Activated naive CD4-positive, alpha-beta T cell treated with anti-CD3 and anti-CD28 coated beads, Interleukin-2, amount 10 ng/mL, durations not matched to agents 7 days and 5 days (primary cell): ENCODE results near the gene TMEM98.
"Not testable (repeated sequence)": the region's sequence is repeated elsewhere in the genome, so short reads cannot be mapped to it uniquely, and the experiment has no call there.

Experiments
- CTCF ChIA-PET: fragments of 350-600 bp; sonication (Branson Sonifier 250); formaldehyde crosslinking; loops from one replicate; lab custom pipeline; 2021; ENCODE audit warnings: antibody characterized with exemption; lab: Charles Lee
- DNase-seq: peaks from one replicate; pipeline ENCODE4 v3.0.0-alpha.2; 2020
- H3K27ac Mint-ChIP-seq: one replicate; pipeline ENCODE4 v1.8.0; 2021; ENCODE audit warnings: mild to moderate bottlenecking, moderate library complexity, mixed read lengths
- H3K27me3 Mint-ChIP-seq: one replicate; pipeline ENCODE4 v1.8.0; 2021; ENCODE audit warnings: mild to moderate bottlenecking, mixed read lengths
- H3K36me3 Mint-ChIP-seq: one replicate; pipeline ENCODE4 v1.8.0; 2021; ENCODE audit warnings: mixed read lengths
- H3K4me1 Mint-ChIP-seq: one replicate; pipeline ENCODE4 v1.8.0; 2021; ENCODE audit warnings: mixed read lengths
- H3K4me3 Mint-ChIP-seq: one replicate; pipeline ENCODE4 v1.8.0; 2021; ENCODE audit warnings: mild to moderate bottlenecking, moderate library complexity, mixed read lengths
- H3K9me3 Mint-ChIP-seq: one replicate; pipeline ENCODE4 v1.8.0; 2021; ENCODE audit warnings: mixed read lengths

Gene TMEM98

DNA sequence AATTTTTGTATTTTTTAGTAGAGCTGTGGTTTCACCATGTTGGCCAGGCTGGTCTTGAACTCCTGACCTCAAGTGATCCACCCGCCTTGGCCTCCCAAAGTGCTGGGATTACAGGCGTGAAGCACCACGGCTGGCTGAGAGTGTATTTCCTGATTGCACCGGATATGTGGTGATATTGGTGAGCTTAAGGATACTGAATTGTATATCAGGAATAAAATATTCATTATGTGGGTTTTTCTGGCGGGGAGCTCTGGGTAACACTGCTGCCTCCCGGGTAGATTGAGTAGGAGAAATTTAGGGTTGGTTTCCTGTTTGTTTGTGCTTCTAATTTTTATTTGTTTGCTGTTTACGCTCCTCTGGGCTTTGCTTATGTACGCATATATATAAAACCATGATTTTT, 7.7 kb upstream of the TMEM98 start:
- Mint-ChIP-seq H3K4me1 (peaks cover 10% of the 10 kb centered on the region), H3K9me3 (no peaks in the 10 kb centered on the region), H3K36me3 (no peaks in the 10 kb centered on the region), H3K4me3 (no peak overlapping the region), H3K27me3 (no peaks in the 10 kb centered on the region), H3K27ac (no peak overlapping the region)
- DNase-seq, result no peak
- CTCF ChIA-PET, result interaction anchor here (0.6 to 1.0 kb wide), 2 partner anchors 10 to 137 kb away, joined by 3 read pairs; no protein-coding TSS in a partner anchor

DNA sequence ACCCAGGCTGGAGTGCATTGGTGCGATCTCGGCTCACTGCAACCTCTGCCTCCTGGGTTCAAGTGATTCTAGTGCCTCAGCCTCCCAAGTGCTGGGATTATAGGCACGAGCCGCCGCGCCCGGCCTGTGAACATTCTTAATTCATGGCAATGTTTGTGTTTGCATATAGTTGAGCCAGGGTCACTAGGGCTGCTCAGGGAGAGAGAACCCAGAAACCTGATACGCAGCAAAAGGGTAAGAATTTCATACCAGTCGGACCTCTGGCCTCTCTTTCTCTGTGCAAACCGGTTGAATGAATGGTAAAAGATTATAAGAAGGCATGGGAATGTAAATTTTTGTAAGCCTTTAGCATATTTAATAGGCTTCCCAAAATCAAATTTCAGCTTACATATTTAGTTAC, 6.9 kb upstream of the TMEM98 start:
- no peaks in the 10 kb centered on the region for H3K9me3 Mint-ChIP-seq
- no peak overlapping the region for H3K4me3 Mint-ChIP-seq
- H3K27me3 Mint-ChIP-seq, result peaks cover 5% of the 10 kb centered on the region
- H3K36me3 Mint-ChIP-seq, result no peaks in the 10 kb centered on the region
- H3K4me1 Mint-ChIP-seq, result peaks cover 5% of the 10 kb centered on the region
- DNase-seq, result no peak
- H3K27ac Mint-ChIP-seq, result no peak overlapping the region
- CTCF ChIA-PET, result interaction anchor here (1.0 kb wide), 1 partner anchor 138 kb away, joined by 3 read pairs; no protein-coding TSS in a partner anchor

DNA sequence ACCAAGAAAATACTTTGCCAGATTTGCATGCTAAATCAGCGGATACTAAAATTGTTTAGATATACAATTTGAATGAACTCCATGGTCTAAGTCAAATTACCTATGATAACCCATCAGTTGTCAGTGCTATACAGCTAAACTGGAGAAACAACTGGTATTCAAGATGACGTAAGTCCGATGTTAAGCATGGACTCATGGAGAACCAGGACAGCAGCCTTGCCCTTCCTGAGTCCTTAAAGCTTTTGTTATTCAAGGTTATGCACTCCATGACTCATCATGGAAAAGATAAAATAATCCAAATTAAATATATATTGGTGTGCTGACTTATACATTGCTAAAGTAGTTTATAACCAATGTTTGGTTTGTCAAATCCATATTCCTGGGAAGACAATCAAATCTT, 4.0 kb upstream of the TMEM98 start:
- DNase-seq, H3K36me3 Mint-ChIP-seq, H3K27ac Mint-ChIP-seq, H3K4me3 Mint-ChIP-seq, CTCF ChIA-PET, H3K9me3 Mint-ChIP-seq, H3K4me1 Mint-ChIP-seq: not testable (repeated sequence)
- H3K27me3 Mint-ChIP-seq, result peaks cover 22% of the 10 kb centered on the region

DNA sequence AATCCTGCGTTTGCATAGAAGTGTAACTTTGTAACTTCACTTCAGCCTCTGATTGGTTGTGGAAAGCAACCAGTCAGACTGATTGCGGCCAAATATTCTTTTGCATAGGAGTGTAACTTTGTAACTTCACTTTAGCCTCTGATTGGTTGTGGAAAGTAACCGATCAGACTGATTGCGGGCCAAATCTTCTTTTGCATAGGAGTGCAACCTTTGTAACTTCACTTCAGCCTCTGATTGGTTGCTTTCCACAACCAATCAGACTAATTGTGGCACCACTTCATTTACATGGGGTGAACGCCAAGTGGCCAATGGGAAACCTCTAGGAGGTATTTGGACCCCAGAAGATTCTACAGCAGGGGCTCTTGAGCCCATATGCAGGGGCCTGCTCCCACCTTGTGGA, 1.8 kb upstream of the TMEM98 start:
- Mint-ChIP-seq H3K4me1 (no peaks in the 10 kb centered on the region), H3K9me3 (no peaks in the 10 kb centered on the region), H3K36me3 (no peaks in the 10 kb centered on the region), H3K4me3 (no peak overlapping the region), H3K27ac (no peak overlapping the region), H3K27me3 (peaks cover 22% of the 10 kb centered on the region)
- DNase-seq, result no peak
- CTCF ChIA-PET, result no interaction called here

DNA sequence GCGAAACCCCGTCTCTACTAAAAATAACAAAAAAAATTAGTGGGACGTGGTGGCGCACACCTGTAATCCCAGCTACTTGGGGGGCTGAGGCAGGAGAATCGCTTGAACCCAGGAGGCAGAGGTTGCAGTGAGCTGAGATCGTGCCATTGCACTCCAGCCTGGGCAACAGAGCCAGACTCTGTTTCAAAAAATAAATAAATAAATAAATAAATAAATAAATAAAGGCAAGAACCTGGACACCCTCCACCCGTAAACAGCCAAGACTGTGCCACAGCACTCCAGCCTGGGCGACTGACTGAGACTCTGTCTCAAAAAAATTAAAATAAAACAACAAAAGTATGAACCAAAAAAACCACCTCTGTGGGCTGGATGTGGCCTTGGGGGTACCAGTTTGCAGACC, 1.2 kb upstream of the TMEM98 start:
- not testable (repeated sequence) for H3K27ac Mint-ChIP-seq, H3K9me3 Mint-ChIP-seq, H3K36me3 Mint-ChIP-seq, DNase-seq, H3K4me1 Mint-ChIP-seq, H3K4me3 Mint-ChIP-seq
- CTCF ChIA-PET, result interaction anchor here (1.5 kb wide), 1 partner anchor 10 kb away, joined by 4 read pairs; no protein-coding TSS in a partner anchor
- H3K27me3 Mint-ChIP-seq, result peaks cover 22% of the 10 kb centered on the region

DNA sequence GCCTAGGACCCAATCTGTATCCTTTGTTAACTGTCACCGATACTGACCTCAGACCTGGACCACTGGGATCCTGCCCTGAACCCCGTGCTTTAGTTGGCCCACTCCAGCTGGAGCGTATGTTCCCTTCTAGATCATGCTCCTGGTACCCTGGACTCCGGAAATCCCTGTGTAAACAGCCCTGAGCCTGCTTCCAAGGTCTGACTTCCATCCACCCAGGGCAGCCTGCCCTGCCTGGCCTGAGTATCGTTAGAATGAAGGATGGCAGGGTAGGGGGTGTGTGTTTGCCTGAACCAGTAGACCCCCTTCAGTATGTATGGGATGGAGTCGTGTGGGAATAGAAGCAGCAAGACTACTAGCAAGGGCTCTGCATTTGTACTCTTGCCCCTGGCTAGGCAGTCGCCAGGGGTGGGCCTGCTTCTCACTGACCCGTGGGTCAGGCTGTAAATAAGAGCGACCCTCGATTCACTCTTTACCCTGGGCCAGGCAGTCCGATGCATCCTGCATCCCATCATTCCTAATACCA, 691 bp upstream of the TMEM98 start:
- peak overlapping the region; percentile 42 for H3K4me3 Mint-ChIP-seq
- H3K27ac Mint-ChIP-seq, result no peak overlapping the region
- CTCF ChIA-PET, result interaction anchor here (1.5 kb wide), 1 partner anchor 10 kb away, joined by 4 read pairs; no protein-coding TSS in a partner anchor
- no peak for DNase-seq
- H3K36me3 Mint-ChIP-seq, result no peaks in the 10 kb centered on the region
- no peaks in the 10 kb centered on the region for H3K4me1 Mint-ChIP-seq
- peaks cover 22% of the 10 kb centered on the region for H3K27me3 Mint-ChIP-seq
- H3K9me3 Mint-ChIP-seq, result no peaks in the 10 kb centered on the region

DNA sequence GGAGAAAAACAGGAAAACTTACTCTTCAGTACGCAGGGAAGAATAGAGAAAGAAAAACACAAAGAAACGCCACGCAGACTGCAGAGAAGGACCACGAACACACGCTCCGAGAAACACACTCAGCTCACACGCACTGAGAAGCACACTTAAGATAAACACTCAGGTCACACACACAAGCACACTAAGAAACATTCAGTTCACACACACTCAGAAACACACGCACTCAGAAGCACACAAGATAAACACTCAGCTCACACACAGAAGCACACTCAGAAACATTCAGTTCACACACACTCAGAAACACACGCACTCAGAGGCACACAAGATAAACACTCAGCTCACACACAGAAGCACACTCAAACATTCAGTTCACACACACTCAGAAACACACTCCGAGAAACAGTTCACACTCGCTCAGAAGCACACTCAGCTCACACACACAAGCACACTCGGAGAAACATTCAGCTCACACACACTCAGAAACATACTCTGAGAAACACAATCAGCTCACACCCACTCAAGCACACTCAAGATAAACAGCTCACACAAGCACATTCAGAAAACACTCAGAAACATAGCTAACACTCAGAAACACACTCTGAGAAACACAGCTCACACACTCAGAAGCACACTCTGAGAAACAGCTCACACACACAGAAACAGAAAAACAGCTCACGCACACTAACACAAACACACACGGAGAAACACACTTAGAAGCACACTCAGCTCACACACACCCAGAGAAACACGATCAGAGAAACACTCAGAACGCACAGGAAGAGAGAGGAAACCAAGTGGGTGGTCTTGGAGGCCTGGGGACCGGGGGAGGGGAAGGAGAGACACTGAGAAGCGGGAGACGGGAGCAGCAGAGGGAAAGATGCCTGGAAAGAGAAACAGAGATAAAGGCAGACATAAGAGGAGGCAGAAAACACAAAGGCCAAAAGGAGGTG, 908 bp downstream of the TMEM98 start:
- H3K27ac Mint-ChIP-seq, result no peak overlapping the region
- no peaks in the 10 kb centered on the region for H3K4me1 Mint-ChIP-seq
- DNase-seq, result no peak
- CTCF ChIA-PET, result interaction anchor here (1.1 to 1.5 kb wide), 3 partner anchors 18 to 146 kb away, joined by 3 to 7 read pairs (median 5); partner anchors contain the start of gene MYO1D
- no peaks in the 10 kb centered on the region for H3K36me3 Mint-ChIP-seq
- peaks cover 31% of the 10 kb centered on the region for H3K27me3 Mint-ChIP-seq
- no peak overlapping the region for H3K4me3 Mint-ChIP-seq
- no peaks in the 10 kb centered on the region for H3K9me3 Mint-ChIP-seq

DNA sequence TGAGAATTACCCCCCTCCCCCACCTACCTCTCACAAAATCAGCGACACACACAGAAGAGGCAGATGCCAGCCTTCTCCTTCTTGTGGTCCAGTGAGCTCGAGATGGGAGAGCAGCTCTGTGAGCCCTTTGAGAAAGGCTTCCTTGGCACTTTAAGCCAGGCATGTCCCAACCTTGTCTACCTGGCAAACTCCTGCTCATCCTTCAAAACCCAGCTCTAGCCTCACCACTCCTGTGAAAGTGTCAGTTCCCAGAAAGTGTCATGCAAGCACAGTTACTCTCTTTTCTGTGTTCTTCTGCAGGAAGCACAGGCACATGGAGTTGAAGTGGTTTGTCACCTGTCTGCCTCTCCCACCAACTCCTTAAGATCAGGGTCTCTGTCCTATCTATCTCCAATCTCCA, 1.6 kb downstream of the TMEM98 start:
- H3K27ac Mint-ChIP-seq, result no peak overlapping the region
- no peak overlapping the region for H3K4me3 Mint-ChIP-seq
- DNase-seq, result no peak
- CTCF ChIA-PET, result interaction anchor here (0.5 to 1.5 kb wide), 5 partner anchors 13 to 146 kb away, joined by 3 to 7 read pairs (median 3); partner anchors contain the start of gene MYO1D
- peaks cover 34% of the 10 kb centered on the region for H3K27me3 Mint-ChIP-seq
- no peaks in the 10 kb centered on the region for H3K9me3 Mint-ChIP-seq
- no peaks in the 10 kb centered on the region for H3K4me1 Mint-ChIP-seq
- no peaks in the 10 kb centered on the region for H3K36me3 Mint-ChIP-seq

DNA sequence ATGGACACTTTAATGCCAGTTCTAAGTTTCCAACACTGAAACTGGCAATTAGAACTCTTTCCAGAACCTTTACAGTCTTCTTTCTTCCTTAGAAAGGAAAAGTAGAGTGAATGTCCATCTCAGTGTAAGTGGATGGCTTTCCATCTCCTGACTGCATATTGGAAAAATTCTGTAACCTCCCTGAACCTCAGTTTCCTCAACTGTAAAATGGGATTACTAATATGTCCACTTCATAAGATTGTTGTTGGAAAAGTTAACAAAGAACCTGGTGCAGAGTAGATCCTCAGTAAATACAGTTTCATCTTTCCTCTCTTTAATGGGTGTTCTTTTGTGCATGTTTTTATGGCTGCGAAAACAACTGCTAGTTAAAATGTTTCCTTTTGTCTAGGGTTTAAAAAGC, 2.6 kb downstream of the TMEM98 start:
- CTCF ChIA-PET, result no interaction called here
- Mint-ChIP-seq H3K4me3 (no peak overlapping the region), H3K36me3 (no peaks in the 10 kb centered on the region), H3K27ac (no peak overlapping the region), H3K4me1 (no peaks in the 10 kb centered on the region), H3K27me3 (peaks cover 38% of the 10 kb centered on the region), H3K9me3 (no peaks in the 10 kb centered on the region)
- no peak for DNase-seq

DNA sequence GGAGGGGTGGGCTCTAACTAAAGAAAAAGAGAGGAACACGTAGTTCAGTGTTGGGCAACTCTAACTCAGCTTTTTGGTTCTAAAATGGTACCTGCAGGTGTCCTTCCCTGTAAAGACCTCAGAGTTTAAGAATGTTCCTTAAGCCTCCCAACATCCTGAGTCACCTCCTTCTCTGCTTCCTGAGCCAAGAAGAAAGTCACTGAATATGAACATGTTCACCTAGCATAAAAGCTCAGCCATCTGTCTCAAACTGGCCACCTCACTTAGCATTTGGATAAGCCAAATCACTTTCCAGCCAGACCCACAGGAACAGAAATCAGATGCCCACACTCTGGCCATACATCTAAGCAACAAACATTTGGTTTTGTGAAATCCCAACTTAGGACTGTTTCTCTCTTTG, 3.7 kb downstream of the TMEM98 start:
- H3K9me3 Mint-ChIP-seq, result no peaks in the 10 kb centered on the region

DNA sequence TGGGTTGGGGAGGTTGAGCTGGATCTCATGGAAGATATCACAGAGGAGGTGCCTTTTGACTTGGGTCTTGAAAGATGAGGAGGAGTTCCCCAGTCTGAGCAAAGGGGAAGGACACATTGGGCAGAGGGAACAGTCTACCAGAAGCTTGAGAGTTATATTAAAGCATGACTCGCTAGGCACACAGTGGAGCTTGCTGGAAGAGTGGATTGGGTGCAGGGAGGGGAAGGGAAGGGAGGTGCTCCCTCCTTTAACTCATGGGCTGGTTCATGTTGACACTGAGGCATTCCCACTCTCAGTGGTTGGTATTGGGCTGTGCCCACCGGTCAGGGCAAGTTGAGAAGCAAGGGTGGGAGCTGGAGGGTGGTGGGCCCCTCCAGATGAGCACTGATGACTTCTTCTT, 5.9 kb downstream of the TMEM98 start:
- Mint-ChIP-seq H3K36me3 (no peaks in the 10 kb centered on the region), H3K4me3 (no peak overlapping the region), H3K9me3 (no peaks in the 10 kb centered on the region), H3K4me1 (peaks cover 2% of the 10 kb centered on the region), H3K27me3 (peaks cover 36% of the 10 kb centered on the region), H3K27ac (no peak overlapping the region)
- DNase-seq, result no peak
- CTCF ChIA-PET, result no interaction called here

More for the DNA sequence above, 3.7 kb downstream of the TMEM98 start:
- Mint-ChIP-seq H3K4me1 (peaks cover under 1% of the 10 kb centered on the region), H3K4me3 (no peak overlapping the region), H3K36me3 (no peaks in the 10 kb centered on the region), H3K27me3 (peaks cover 35% of the 10 kb centered on the region), H3K27ac (no peak overlapping the region)
- CTCF ChIA-PET, result no interaction called here
- DNase-seq, result no peak

DNA sequence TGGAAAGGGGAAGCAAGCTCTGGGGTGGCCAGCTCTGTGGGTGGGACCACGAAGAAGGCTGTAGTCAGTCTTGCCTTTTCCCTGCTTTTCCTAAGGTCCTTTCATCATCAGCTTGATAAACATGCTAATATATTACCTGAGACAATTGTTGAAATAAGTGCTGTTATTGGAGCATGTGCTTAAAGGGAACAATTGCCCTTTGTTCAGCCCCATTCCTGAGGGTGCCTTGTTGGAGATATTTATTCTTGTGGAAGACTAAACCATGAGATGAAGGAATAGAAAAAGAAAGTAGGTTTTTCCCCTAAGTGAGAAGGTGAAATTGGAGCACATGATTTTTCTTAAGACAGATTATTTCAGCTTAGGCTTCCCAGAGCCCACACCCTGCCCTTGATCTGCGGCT, 7.8 kb downstream of the TMEM98 start:
- H3K27ac Mint-ChIP-seq, result no peak overlapping the region
- H3K27me3 Mint-ChIP-seq, result peaks cover 45% of the 10 kb centered on the region
- peaks cover 2% of the 10 kb centered on the region for H3K4me1 Mint-ChIP-seq
- no peak overlapping the region for H3K4me3 Mint-ChIP-seq
- CTCF ChIA-PET, result interaction anchor here (0.7 to 2.5 kb wide), 7 partner anchors 16 to 155 kb away, joined by 3 to 29 read pairs (median 4); partner anchors contain the start of gene MYO1D
- DNase-seq, result no peak
- H3K36me3 Mint-ChIP-seq, result no peaks in the 10 kb centered on the region
- no peaks in the 10 kb centered on the region for H3K9me3 Mint-ChIP-seq

DNA sequence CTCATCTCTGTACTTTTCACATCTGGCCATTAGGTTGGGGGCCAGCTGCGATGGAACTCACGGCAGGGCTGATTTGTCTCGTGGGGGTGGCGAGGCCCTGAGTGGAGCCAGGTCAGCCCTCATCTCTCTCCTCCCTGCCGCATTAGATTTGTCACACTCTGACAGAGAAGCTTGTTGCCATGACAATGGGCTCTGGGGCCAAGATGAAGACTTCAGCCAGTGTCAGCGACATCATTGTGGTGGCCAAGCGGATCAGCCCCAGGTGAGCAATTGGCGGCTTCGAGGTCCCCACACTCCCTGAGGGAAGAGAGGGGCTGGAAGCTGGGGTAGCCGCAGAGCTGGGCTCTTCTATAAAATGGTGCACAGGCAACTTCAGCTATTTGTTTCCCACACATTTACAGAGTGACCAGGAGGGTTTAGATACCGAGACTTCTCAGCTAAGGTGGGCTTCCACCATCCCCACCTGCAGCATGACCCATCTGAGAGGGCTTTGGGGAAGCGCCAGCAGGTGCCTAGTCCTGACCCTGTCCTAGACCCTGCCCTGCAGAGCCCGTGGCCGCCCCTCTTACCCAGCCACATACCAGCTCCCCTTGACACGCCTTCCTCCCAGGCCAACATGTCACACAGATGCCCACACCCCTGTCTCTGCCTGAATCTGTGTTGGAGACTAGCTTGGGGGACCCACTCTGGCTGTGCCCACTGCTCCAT, 8.4 kb downstream of the TMEM98 start:
- Mint-ChIP-seq H3K9me3 (peaks cover under 1% of the 10 kb centered on the region), H3K4me1 (peaks cover 2% of the 10 kb centered on the region), H3K27me3 (peaks cover 45% of the 10 kb centered on the region), H3K36me3 (no peaks in the 10 kb centered on the region), H3K27ac (no peak overlapping the region), H3K4me3 (no peak overlapping the region)
- DNase-seq, result no peak
- CTCF ChIA-PET, result interaction anchor here (0.6 to 2.9 kb wide), 15 partner anchors 9 to 454 kb away, joined by 3 to 29 read pairs (median 4); partner anchors contain the start of genes MYO1D and TMEM98
